H1 (cell line): ENCODE results near the gene AK5. TPM values are rescaled to one million over a fixed set of nuclear protein-coding genes. Genes with fewer than 3 reads are reported as not detected.

Experiments used
- CTCF ChIA-PET: fragments of 300-600 bp; sonication (Branson Sonifier 250); formaldehyde crosslinking; loops from one replicate; lab custom pipeline; 2021; ENCODE audit not compliant: partially characterized antibody; lab: Charles Lee
- POLR2A ChIA-PET: fragments of 300-600 bp; sonication (Branson Sonifier 250); formaldehyde crosslinking; loops from one replicate; lab custom pipeline; 2021; ENCODE audit warnings: inconsistent platforms; ENCODE audit not compliant: partially characterized antibody; lab: Charles Lee
- DNase-seq, 2 experiments: peaks; one replicate each; pipeline versions ENCODE4 v3.0.0 to v3.0.0-alpha.2; 2010 to 2022; ENCODE audit warnings: low spot score in 2 of 2, low read depth in 1 of 2, mixed read lengths in 1 of 2
- FAIRE-seq: peaks from 2 replicates; lab custom pipeline; 2011; peaks lifted over from hg19 to GRCh38; lab: Jason Lieb, UNC
- H2AFZ ChIP-seq: 2 replicates; pipeline ENCODE4 v1.8.1; 2012; ENCODE audit warnings: low read length, inconsistent platforms
- H2AK5ac ChIP-seq: 2 replicates; pipeline ENCODE4 v1.6.1; 2013; ENCODE audit warnings: low read depth, low read length
- H2BK120ac ChIP-seq: replicated peaks from 2 replicates; pipeline ENCODE3; 2013; ENCODE audit warnings: low read depth, low read length, inconsistent platforms
- H2BK12ac ChIP-seq: 2 replicates; pipeline ENCODE4 v1.6.1; 2013; ENCODE audit warnings: low read depth, low read length
- H2BK15ac ChIP-seq: 2 replicates; pipeline ENCODE4 v1.6.1; 2013; ENCODE audit warnings: low read length
- H2BK20ac ChIP-seq: 2 replicates; pipeline ENCODE4 v1.6.1; 2013; ENCODE audit warnings: low read length
- H2BK5ac ChIP-seq: 2 replicates; pipeline ENCODE4 v1.6.1; 2013; ENCODE audit warnings: low read depth, low read length
- H3K14ac ChIP-seq: 2 replicates; pipeline ENCODE4 v1.6.1; 2013; ENCODE audit warnings: inconsistent platforms; ENCODE audit not compliant: insufficient read length
- H3K18ac ChIP-seq: 2 replicates; pipeline ENCODE4 v1.6.1; 2013; ENCODE audit warnings: low read length; ENCODE audit errors: extremely low read depth
- H3K23ac ChIP-seq: 2 replicates; pipeline ENCODE4 v1.6.1; 2013; ENCODE audit warnings: inconsistent platforms; ENCODE audit not compliant: insufficient read length
- H3K23me2 ChIP-seq: 2 replicates; pipeline ENCODE4 v1.6.1; 2013; ENCODE audit warnings: low read depth, low read length
- H3K27ac ChIP-seq: 2 replicates; pipeline ENCODE4 v1.6.1; 2011; ENCODE audit warnings: low read depth, low read length, inconsistent platforms
- H3K27me3 ChIP-seq, 4 experiments: replicated peaks in 1 of 4; 1 replicate in 1 of 4; 2 replicates in 3 of 4; pipeline versions ENCODE4 v1.6.1 to v1.8.1; 2011 to 2013; ENCODE audit warnings: low read length in 3 of 4, mild to moderate bottlenecking in 3 of 4, inconsistent platforms in 2 of 4, mixed read lengths in 2 of 4, moderate library complexity in 1 of 4; ENCODE audit not compliant: control insufficient read depth in 3 of 4, insufficient read depth in 3 of 4; ENCODE audit errors: extremely low read depth in 1 of 4
- H3K36me3 ChIP-seq, 4 experiments: 2 replicates each; pipeline versions ENCODE4 v1.6.1 to v1.8.1; 2011 to 2013; ENCODE audit warnings: mild to moderate bottlenecking in 4 of 4, low read length in 3 of 4, moderate library complexity in 2 of 4, control low read depth in 1 of 4, inconsistent platforms in 1 of 4; ENCODE audit not compliant: insufficient read depth in 4 of 4, control insufficient read depth in 2 of 4
- H3K4ac ChIP-seq: replicated peaks from 2 replicates; pipeline ENCODE3; 2013; ENCODE audit warnings: low read length, low read depth, mixed read lengths, inconsistent platforms; ENCODE audit not compliant: insufficient read length
- H3K4me1 ChIP-seq, 4 experiments: replicated peaks in 1 of 4; 1 replicate in 1 of 4; 2 replicates in 3 of 4; pipeline versions ENCODE4 v1.6.1 to v1.8.1; 2011 to 2013; ENCODE audit warnings: low read length in 3 of 4, inconsistent platforms in 2 of 4, mixed read lengths in 1 of 4; ENCODE audit not compliant: insufficient read depth in 4 of 4, control insufficient read depth in 3 of 4
- H3K4me2 ChIP-seq, 2 experiments: 2 replicates each; pipeline versions ENCODE4 v1.6.1 to v1.8.1; 2011 to 2013; ENCODE audit warnings: low read depth in 2 of 2, low read length in 2 of 2, control low read depth in 1 of 2, inconsistent platforms in 1 of 2, mild to moderate bottlenecking in 1 of 2; ENCODE audit not compliant: insufficient read depth in 1 of 2
- H3K4me3 ChIP-seq, 4 experiments: fragments of 200-600, 300-600 bp in 1 of 4; sonication (generic), shearing (Covaris generic), sonication (Bioruptor Twin) in 1 of 4; 2 replicates each; pipeline versions ENCODE4 v1.5.1 to v1.8.1; 2011 to 2016; ENCODE audit warnings: low read length in 4 of 4, low read depth in 3 of 4, control low read depth in 2 of 4, inconsistent platforms in 2 of 4, mild to moderate bottlenecking in 2 of 4, mixed read lengths in 1 of 4, moderate library complexity in 1 of 4; ENCODE audit not compliant: insufficient read depth in 2 of 4; ENCODE audit errors: extremely low read depth in 1 of 4
- H3K56ac ChIP-seq: replicated peaks from 2 replicates; pipeline ENCODE3; 2013; ENCODE audit warnings: low read depth, mild to moderate bottlenecking, mixed read lengths, low read length, inconsistent platforms; ENCODE audit not compliant: insufficient read length
- H3K79me1 ChIP-seq: 2 replicates; pipeline ENCODE4 v1.6.1; 2013; ENCODE audit warnings: low read depth, low read length, control low read depth
- H3K79me2 ChIP-seq, 2 experiments: 2 replicates each; pipeline versions ENCODE4 v1.6.1 to v1.8.1; 2012 to 2013; ENCODE audit warnings: low read length in 2 of 2, mild to moderate bottlenecking in 2 of 2, inconsistent platforms in 1 of 2; ENCODE audit not compliant: insufficient read depth in 2 of 2, control insufficient read depth in 1 of 2
- H3K9ac ChIP-seq, 4 experiments: replicated peaks in 1 of 4; 1 replicate in 1 of 4; 2 replicates in 3 of 4; pipeline versions ENCODE4 v1.6.1 to v1.8.1; 2011 to 2013; ENCODE audit warnings: low read depth in 3 of 4, low read length in 3 of 4, control low read depth in 2 of 4, mild to moderate bottlenecking in 2 of 4, moderate library complexity in 2 of 4, inconsistent platforms in 1 of 4; ENCODE audit errors: extremely low read depth in 1 of 4
- H3K9me3 ChIP-seq, 2 experiments: 2 replicates each; pipeline versions ENCODE4 v1.6.1 to v1.8.1; 2012 to 2013; ENCODE audit warnings: mild to moderate bottlenecking in 2 of 2, moderate library complexity in 2 of 2, control low read depth in 1 of 2, inconsistent platforms in 1 of 2, low read depth in 1 of 2, low read length in 1 of 2, mixed read lengths in 1 of 2; ENCODE audit not compliant: insufficient read depth in 2 of 2
- H4K20me1 ChIP-seq, 2 experiments: replicated peaks in 1 of 2; 2 replicates each; pipeline versions ENCODE3 to v1.8.1; 2011 to 2013; ENCODE audit warnings: inconsistent platforms in 2 of 2, low read length in 2 of 2, mild to moderate bottlenecking in 1 of 2; ENCODE audit not compliant: insufficient read depth in 2 of 2, control insufficient read depth in 1 of 2
- H4K5ac ChIP-seq: 2 replicates; pipeline ENCODE4 v1.6.1; 2013; ENCODE audit warnings: low read length, low read depth, mixed read lengths, inconsistent platforms; ENCODE audit not compliant: insufficient read length
- H4K8ac ChIP-seq: 2 replicates; pipeline ENCODE4 v1.8.0; 2013; ENCODE audit warnings: mild to moderate bottlenecking, moderate library complexity, low read length, inconsistent platforms; ENCODE audit not compliant: insufficient read depth; ENCODE audit errors: extremely low read depth
- H4K91ac ChIP-seq: replicated peaks from 2 replicates; pipeline ENCODE3; 2013; ENCODE audit warnings: low read length, mixed read lengths, inconsistent platforms; ENCODE audit not compliant: insufficient read length
- BCL11A ChIP-seq, 2 experiments: IDR thresholded peaks; one replicate each; pipeline ENCODE4 v1.6.1; 2011; ENCODE audit warnings: low read depth in 2 of 2, low read length in 2 of 2, mild to moderate bottlenecking in 2 of 2
- BRCA1 ChIP-seq: IDR thresholded peaks from 2 replicates; pipeline ENCODE4 v1.6.1; 2012; ENCODE audit warnings: low read depth, low read length, improper control_type of control experiment
- CBX5 ChIP-seq: fragments of 300-800, 300-1000 bp; sonication (generic); IDR thresholded peaks from 2 replicates; pipeline ENCODE4 v1.7.1; 2016; ENCODE audit warnings: antibody characterized with exemption, low read length, low read depth
- CBX8 ChIP-seq: fragments of 300-800, 300-1000 bp; sonication (generic); IDR thresholded peaks from 2 replicates; pipeline ENCODE4 v1.7.1; 2016; ENCODE audit warnings: low read depth, low read length, borderline replicate concordance
- CHD1 ChIP-seq: IDR thresholded peaks from 2 replicates; pipeline ENCODE4 v1.6.1; 2012; ENCODE audit warnings: low read depth, low read length, improper control_type of control experiment
- FOSL1 ChIP-seq: IDR thresholded peaks from 2 replicates; pipeline ENCODE4 v1.6.1; 2011; ENCODE audit warnings: mild to moderate bottlenecking, low read depth, low read length, moderate library complexity; ENCODE audit not compliant: insufficient read depth
- RBBP5 ChIP-seq: IDR thresholded peaks from 2 replicates; pipeline ENCODE4 v1.7.1; 2012; ENCODE audit warnings: low read depth, mild to moderate bottlenecking, inconsistent platforms, low read length, moderate library complexity, borderline replicate concordance
- TAF1 ChIP-seq: IDR thresholded peaks from 2 replicates; pipeline ENCODE4 v1.6.1; 2011; ENCODE audit warnings: mild to moderate bottlenecking, low read depth, low read length
- TBP ChIP-seq: IDR thresholded peaks from 2 replicates; pipeline ENCODE4 v1.6.1; 2011; ENCODE audit warnings: low read depth, low read length, improper control_type of control experiment
- WGBS, 2 experiments: shearing (Covaris generic) in 1 of 2; methylation state at CpG; one replicate each; pipeline versions ENCODE4 v1.1.6 to v1.1.7; 2013 to 2015; ENCODE audit warnings: low lambda C conversion rate in 2 of 2, mixed read lengths in 2 of 2, inconsistent platforms in 1 of 2, low coverage in 1 of 2, missing lambda C conversion rate in 1 of 2; ENCODE audit not compliant: insufficient replicate concordance in 2 of 2, insufficient coverage in 1 of 2, insufficient read length in 1 of 2; ENCODE audit errors: extremely low coverage in 1 of 2, missing lambda C conversion rate in 1 of 2; 5-methylcytosine and 5-hydroxymethylcytosine counted together
- polyA plus RNA-seq, 7 experiments: library from polyadenylated mRNA; depleted of rRNA in 3 of 7; stranded (reverse) in 5 of 7; unstranded in 2 of 7; fragments of >200 nt in 5 of 7; fragments of 200-250 nt in 2 of 7; gene quantifications; 1 replicate in 5 of 7; 2 replicates in 1 of 7; 4 replicates in 1 of 7; pipeline versions ENCODE4 v1.2.1 to v1.2.3, GENCODE V29; 2011 to 2013; ENCODE audit warnings: missing spikeins in 2 of 7, mixed read lengths in 2 of 7
- total RNA-seq: library from RNA; stranded (reverse); fragmentation: NEBNext Ultra II Directional; extraction: Animal tissue kit (Norgen Biotek cat#: 25700); gene quantifications from 2 replicates; pipeline ENCODE4 v1.2.1, GENCODE V29; 2021

The AK5 gene
- total and polyA plus RNA-seq, 2 of the 8 experiments (the other 6 are each of a cell fraction or from before 2014, with no cell fraction given), result 2.0 to 7.1 TPM

GRCh38 chr1:77556045-77556444 lies 274.2 kb downstream of the AK5 start:
- no peak for FAIRE-seq
- Histone ChIP-seq H3K9ac (no peak overlapping the region), H2AK5ac (no peak overlapping the region), H4K5ac (no peak overlapping the region), H3K4me2 (no peak overlapping the region), H3K9me3 (no peaks in the 10 kb centered on the region), H3K23me2 (no peaks in the 10 kb centered on the region), H3K56ac (no peak overlapping the region), H2BK20ac (no peak overlapping the region), H3K4ac (no peak overlapping the region), H3K36me3 (peaks cover 0 to 2% (median 0%) of the 10 kb centered on the region in 4 experiments; a peak in 1 of 8 replicates), H4K91ac (no peak overlapping the region), H2BK120ac (no peak overlapping the region), H4K20me1 (no peaks in the 10 kb centered on the region), H2BK15ac (no peak overlapping the region), H2BK5ac (no peak overlapping the region), H3K4me1 (no peaks in the 10 kb centered on the region), H3K79me1 (no peaks in the 10 kb centered on the region), H3K4me3 (no peak overlapping the region), H3K23ac (no peak overlapping the region), H3K79me2 (no peaks in the 10 kb centered on the region), H2AFZ (no peak overlapping the region), H3K27ac (no peak overlapping the region), H4K8ac (no peak overlapping the region), H3K18ac (no peak overlapping the region), H2BK12ac (no peak overlapping the region), H3K27me3 (no peaks in the 10 kb centered on the region), H3K14ac (no peak overlapping the region)
- 71% methylated on average over 1 of the region's 1 CpG; no CpG with 5 or more reads in 1 of the 2 experiments for WGBS, 2 experiments
- POLR2A ChIA-PET, result interaction anchor here (1.5 kb wide), 1 partner anchor 16 kb away, joined by 3 read pairs; no protein-coding TSS in a partner anchor
- DNase-seq, result no peak
- CTCF ChIA-PET, result interaction anchor here (0.6 to 1.5 kb wide), 2 partner anchors 22 to 1565 kb away, joined by 3 to 9 read pairs; no protein-coding TSS in a partner anchor
- TF ChIP-seq CBX8 (no peak), TBP (no peak), TAF1 (no peak), BRCA1 (no peak), BCL11A (IDR thresholded peaks at IDR 0.05; ENCODE audit: low read depth in 2 of 2, low read length in 2 of 2) (no peak), CBX5 (no peak), FOSL1 (no peak), CHD1 (no peak), RBBP5 (no peak)
